NB4 (cell line): ENCODE results near the gene KRT6A.

Source experiments
- CTCF ChIP-seq: IDR thresholded peaks from one replicate; pipeline ENCODE4 v1.5.1; 2012; ENCODE audit warnings: low read depth, low read length
- MAX ChIP-seq: IDR thresholded peaks from 2 replicates; pipeline ENCODE4 v1.6.1; 2011; ENCODE audit warnings: low read depth, low read length
- POLR2A ChIP-seq: IDR thresholded peaks from 2 replicates; pipeline ENCODE4 v1.6.1; 2011; ENCODE audit warnings: mild to moderate bottlenecking; ENCODE audit not compliant: insufficient read length; ENCODE audit errors: extremely low read depth

- no peak for TF ChIP-seq CTCF
- no peak for TF ChIP-seq POLR2A
- no peak for TF ChIP-seq MAX
These were observed 3.0 kb upstream of the KRT6A start for GRCh38 chr12:52496054-52496453.
